OCI-LY1 (cell line): Measurements from ENCODE around the gene MBD5.

ENCODE experiments used
- H2AFZ ChIP-seq: fragments of 200-600 bp; sonication (generic), shearing (Covaris generic); 2 replicates; pipeline ENCODE4 v1.6.0; 2014; ENCODE audit warnings: antibody characterized with exemption, mild to moderate bottlenecking, low read length
- H3F3A ChIP-seq: fragments of 200-600 bp; sonication (generic), shearing (Covaris generic); 2 replicates; pipeline ENCODE4 v1.6.0; 2014; ENCODE audit warnings: mild to moderate bottlenecking, antibody characterized with exemption, low read length, moderate library complexity; ENCODE audit not compliant: insufficient read depth
- H3K27ac ChIP-seq: fragments of 200-600 bp; sonication (generic); 2 replicates; pipeline ENCODE4 v1.5.1; 2014; ENCODE audit warnings: low read length, mixed run types, mild to moderate bottlenecking, low read depth; ENCODE audit not compliant: poor library complexity, severe bottlenecking
- H3K27me3 ChIP-seq: fragments of 200-600 bp; sonication (generic); 2 replicates; pipeline ENCODE4 v1.6.0; 2014; ENCODE audit warnings: antibody characterized with exemption, mild to moderate bottlenecking, low read length, moderate library complexity; ENCODE audit not compliant: insufficient read depth
- H3K36me3 ChIP-seq: fragments of 200-600 bp; sonication (generic); 2 replicates; pipeline ENCODE4 v1.6.1; 2014; ENCODE audit warnings: mild to moderate bottlenecking, antibody characterized with exemption, low read length, moderate library complexity, mixed read lengths; ENCODE audit not compliant: insufficient read depth
- H3K4me1 ChIP-seq: fragments of 200-600 bp; sonication (generic); 2 replicates; pipeline ENCODE4 v1.5.1; 2014; ENCODE audit warnings: mild to moderate bottlenecking, low read length, moderate library complexity; ENCODE audit not compliant: insufficient read depth, severe bottlenecking
- H3K4me2 ChIP-seq: fragments of 200-600 bp; sonication (generic), shearing (Covaris generic); 2 replicates; pipeline ENCODE4 v1.6.1; 2014; ENCODE audit warnings: low read length
- H3K4me3 ChIP-seq: fragments of 200-600 bp; sonication (generic); 2 replicates; pipeline ENCODE4 v1.5.1; 2014; ENCODE audit warnings: low read length, low read depth, mild to moderate bottlenecking, mixed read lengths; ENCODE audit not compliant: poor library complexity, severe bottlenecking
- H3K79me2 ChIP-seq: fragments of 200-600 bp; shearing (Covaris generic); 2 replicates; pipeline ENCODE4 v1.6.1; 2016; ENCODE audit warnings: mixed run types, low read length, mixed read lengths; ENCODE audit not compliant: insufficient read depth
- H3K9ac ChIP-seq: fragments of 200-600 bp; sonication (generic), shearing (Covaris generic); 2 replicates; pipeline ENCODE4 v1.6.1; 2014; ENCODE audit warnings: mild to moderate bottlenecking, low read length, mixed read lengths
- H3K9me2 ChIP-seq: fragments of 200-600 bp; sonication (generic), shearing (Covaris generic); 2 replicates; pipeline ENCODE4 v1.6.1; 2014; ENCODE audit warnings: low read depth, mild to moderate bottlenecking, low read length, mixed read lengths
- H3K9me3 ChIP-seq: fragments of 200-600 bp; shearing (Covaris generic); 2 replicates; pipeline ENCODE4 v1.6.1; 2014; ENCODE audit warnings: low read length, mixed read lengths
- H4K20me1 ChIP-seq: fragments of 200-600 bp; sonication (generic), shearing (Covaris generic); 2 replicates; pipeline ENCODE4 v1.6.0; 2016; ENCODE audit warnings: mild to moderate bottlenecking, low read length; ENCODE audit not compliant: insufficient read depth
- EZH2 ChIP-seq: fragments of 200-600 bp; sonication (generic), shearing (Covaris generic); IDR thresholded peaks from 2 replicates; pipeline ENCODE4 v1.8.0; 2017; ENCODE audit warnings: borderline replicate concordance, mixed run types, mild to moderate bottlenecking, antibody characterized with exemption, low read length, moderate library complexity, mixed read lengths
- TF ChIP-seq, protein P1 (sequence below): fragments of 200-600 bp; sonication (generic), shearing (Covaris generic); IDR thresholded peaks from 2 replicates; pipeline ENCODE4 v1.5.1; 2017; ENCODE audit warnings: mild to moderate bottlenecking, antibody characterized with exemption, low read length, moderate library complexity, mixed read lengths

The MBD5 gene

DNA sequence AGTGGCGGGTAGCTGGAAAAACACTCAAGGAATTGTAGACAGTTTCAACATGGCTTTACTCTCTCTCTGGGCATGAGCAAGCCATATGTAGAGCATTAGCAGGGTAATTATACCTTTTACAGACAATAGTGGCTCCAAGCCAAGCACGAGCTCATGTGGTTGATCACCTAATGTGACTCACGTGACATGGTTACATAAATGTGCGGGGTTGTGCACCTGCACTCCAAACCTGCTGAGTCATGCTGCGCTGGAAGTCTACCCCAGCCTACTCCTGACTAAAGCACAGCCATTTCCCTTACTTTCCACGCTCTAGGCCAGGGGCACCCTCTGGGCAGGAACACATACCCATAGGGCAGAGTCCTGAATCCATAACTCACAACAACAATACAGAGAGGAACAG is 232.8 kb downstream of the MBD5 start:
- Histone ChIP-seq H3K4me2 (no peak overlapping the region), H3K9ac (no peak overlapping the region), H3K36me3 (0 out of 2 replicates have a peak, but pooled peaks cover 6% of the 10 kb centered on the region), H3K4me1 (no peaks in the 10 kb centered on the region), H2AFZ (no peak overlapping the region), H3K27me3 (no peaks in the 10 kb centered on the region), H3K9me2 (no peaks in the 10 kb centered on the region), H3K9me3 (peaks cover 15% of the 10 kb centered on the region), H3K27ac (no peak overlapping the region), H3K79me2 (no peaks in the 10 kb centered on the region), H3K4me3 (no peak overlapping the region), H4K20me1 (no peaks in the 10 kb centered on the region), H3F3A (no peaks in the 10 kb centered on the region)
- no peak for TF ChIP-seq EZH2
- TF ChIP-seq, protein P1, sequence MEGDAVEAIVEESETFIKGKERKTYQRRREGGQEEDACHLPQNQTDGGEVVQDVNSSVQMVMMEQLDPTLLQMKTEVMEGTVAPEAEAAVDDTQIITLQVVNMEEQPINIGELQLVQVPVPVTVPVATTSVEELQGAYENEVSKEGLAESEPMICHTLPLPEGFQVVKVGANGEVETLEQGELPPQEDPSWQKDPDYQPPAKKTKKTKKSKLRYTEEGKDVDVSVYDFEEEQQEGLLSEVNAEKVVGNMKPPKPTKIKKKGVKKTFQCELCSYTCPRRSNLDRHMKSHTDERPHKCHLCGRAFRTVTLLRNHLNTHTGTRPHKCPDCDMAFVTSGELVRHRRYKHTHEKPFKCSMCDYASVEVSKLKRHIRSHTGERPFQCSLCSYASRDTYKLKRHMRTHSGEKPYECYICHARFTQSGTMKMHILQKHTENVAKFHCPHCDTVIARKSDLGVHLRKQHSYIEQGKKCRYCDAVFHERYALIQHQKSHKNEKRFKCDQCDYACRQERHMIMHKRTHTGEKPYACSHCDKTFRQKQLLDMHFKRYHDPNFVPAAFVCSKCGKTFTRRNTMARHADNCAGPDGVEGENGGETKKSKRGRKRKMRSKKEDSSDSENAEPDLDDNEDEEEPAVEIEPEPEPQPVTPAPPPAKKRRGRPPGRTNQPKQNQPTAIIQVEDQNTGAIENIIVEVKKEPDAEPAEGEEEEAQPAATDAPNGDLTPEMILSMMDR = no peak

DNA sequence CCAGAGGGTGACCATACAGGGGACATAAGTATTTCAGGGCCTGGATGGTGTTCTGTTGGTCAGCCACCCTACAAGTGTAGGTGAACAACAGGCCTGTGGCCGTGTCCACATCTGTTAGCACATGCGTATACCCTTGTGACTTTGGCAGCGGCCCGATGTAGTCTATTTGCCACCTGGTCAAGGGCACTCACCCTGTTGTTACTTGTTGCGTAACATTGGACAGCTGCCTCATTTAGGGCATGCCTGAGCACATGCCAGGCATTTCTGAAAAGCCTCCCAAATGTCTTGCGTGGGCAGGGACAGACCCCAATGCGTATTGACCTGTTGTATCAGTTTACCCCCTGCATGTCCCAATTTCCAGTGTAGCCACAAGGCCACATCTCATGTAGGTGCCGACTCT is 235.0 kb downstream of the MBD5 start:
- H3K4me3 ChIP-seq = no peak overlapping the region
- TF ChIP-seq, protein P1 = no peak
- TF ChIP-seq EZH2 = no peak
- H3K9ac ChIP-seq = no peak overlapping the region
- H3K9me3 ChIP-seq = peaks cover 17% of the 10 kb centered on the region
- H4K20me1 ChIP-seq = no peaks in the 10 kb centered on the region
- H3K36me3 ChIP-seq = peaks cover 11% of the 10 kb centered on the region; the same call in 1 of the 2 replicates
- H3K4me1 ChIP-seq = no peaks in the 10 kb centered on the region
- no peaks in the 10 kb centered on the region for H3F3A ChIP-seq
- no peak overlapping the region for H2AFZ ChIP-seq
- no peak overlapping the region for H3K4me2 ChIP-seq
- no peaks in the 10 kb centered on the region for H3K79me2 ChIP-seq
- H3K27ac ChIP-seq = no peak overlapping the region
- H3K27me3 ChIP-seq = no peaks in the 10 kb centered on the region
- no peaks in the 10 kb centered on the region for H3K9me2 ChIP-seq

DNA sequence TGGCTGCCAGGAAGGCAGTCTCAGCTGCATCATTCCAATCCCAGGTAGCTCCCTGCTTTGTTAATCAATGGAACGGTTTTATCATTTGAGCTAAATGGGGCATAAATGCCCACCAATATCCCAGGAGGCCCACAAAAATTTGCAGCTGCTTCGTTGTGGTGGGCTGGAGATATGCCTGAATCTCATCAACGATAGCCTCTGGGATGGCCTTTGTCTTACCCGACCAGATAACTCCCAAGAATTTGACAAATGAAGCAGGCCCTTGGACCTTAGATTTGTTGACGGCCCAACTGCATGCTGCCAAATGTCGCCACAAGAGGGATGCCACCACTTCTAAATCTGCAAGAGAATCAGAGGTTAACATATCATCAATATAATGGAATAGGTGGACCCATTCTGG is 236.4 kb downstream of the MBD5 start:
- H4K20me1 ChIP-seq = no peaks in the 10 kb centered on the region
- peaks cover 11% of the 10 kb centered on the region; the same call in 1 of the 2 replicates for H3K36me3 ChIP-seq
- H3K79me2 ChIP-seq = no peaks in the 10 kb centered on the region
- TF ChIP-seq, protein P1 = no peak
- no peak for TF ChIP-seq EZH2
- no peaks in the 10 kb centered on the region for H3K27me3 ChIP-seq
- no peak overlapping the region for H3K27ac ChIP-seq
- H2AFZ ChIP-seq = no peak overlapping the region
- H3F3A ChIP-seq = no peaks in the 10 kb centered on the region
- no peaks in the 10 kb centered on the region for H3K4me1 ChIP-seq
- no peak overlapping the region for H3K9ac ChIP-seq
- H3K4me3 ChIP-seq = no peak overlapping the region
- no peaks in the 10 kb centered on the region for H3K9me2 ChIP-seq
- H3K4me2 ChIP-seq = no peak overlapping the region
- H3K9me3 ChIP-seq = peaks cover 17% of the 10 kb centered on the region
